A549 (cell line): ENCODE data around the gene MYLK2. TPM values are rescaled to one million over a fixed set of nuclear protein-coding genes. Genes with fewer than 3 reads are reported as not detected.

Experiments
- ATAC-seq, 2 experiments: fragments of 200-7000 bp in 1 of 2; fragments of >200 bp in 1 of 2; cut with Nextera tagmentation in 1 of 2; cut with Tn5 transposase in 1 of 2; 3 replicates each; pipeline versions ENCODE4 v1.8.0 to v1.9.1; 2018 to 2020; ENCODE audit warnings: mild to moderate bottlenecking in 1 of 2, moderate library complexity in 1 of 2
- CTCF ChIA-PET: fragments of 300-600 bp; sonication (Branson Sonifier 250); formaldehyde crosslinking; extraction: SDS; loops from one replicate; lab custom pipeline; 2021; ENCODE audit warnings: antibody characterized with exemption, inconsistent platforms; lab: Yijun Ruan, JAX
- POLR2A ChIA-PET: fragments of 350-600 bp; formaldehyde crosslinking; extraction: SDS; loops from one replicate; lab custom pipeline; 2021; ENCODE audit warnings: antibody characterized with exemption, inconsistent platforms; lab: Yijun Ruan, JAX
- DNase-seq, 2 experiments: peaks; one replicate each; pipeline versions ENCODE4 v3.0.0 to v3.0.0-alpha.2; 2011 to 2016; ENCODE audit warnings: low read depth in 1 of 2, low spot score in 1 of 2
- FAIRE-seq: peaks from 2 replicates; lab custom pipeline; 2011; peaks lifted over from hg19 to GRCh38; lab: Jason Lieb, UNC
- H3K27ac ChIP-seq, 2 experiments: fragments of >200 bp; sonication (Bioruptor Twin); formaldehyde crosslinking; 3 replicates each; pipeline ENCODE4 v1.5.1; 2016 to 2017
- H3K4me1 ChIP-seq: fragments of >200 bp; sonication (Bioruptor Twin); formaldehyde crosslinking; 3 replicates; pipeline ENCODE4 v1.6.1; 2016
- H3K4me2 ChIP-seq: fragments of >200 bp; sonication (Bioruptor Twin); formaldehyde crosslinking; 3 replicates; pipeline ENCODE4 v1.6.1; 2016
- H3K4me3 ChIP-seq: fragments of >200 bp; sonication (Bioruptor Twin); formaldehyde crosslinking; 3 replicates; pipeline ENCODE4 v1.5.1; 2016
- H3K9me3 ChIP-seq: fragments of >200 bp; sonication (Bioruptor Twin); formaldehyde crosslinking; 3 replicates; pipeline ENCODE4 v1.6.1; 2016
- ATOH8 ChIP-seq: fragments of 250-450 bp; sonication (Bioruptor Pico); IDR thresholded peaks from 2 replicates; pipeline ENCODE4 v1.5.0; 2020; ENCODE audit warnings: low read depth, mild to moderate bottlenecking, moderate library complexity
- EHF ChIP-seq: fragments of 250-450 bp; sonication (Bioruptor Pico); IDR thresholded peaks from 2 replicates; pipeline ENCODE4 v1.5.0; 2020; ENCODE audit warnings: mild to moderate bottlenecking
- EP300 ChIP-seq, 2 experiments: fragments of >200 bp; sonication (Bioruptor Twin); formaldehyde crosslinking; IDR thresholded peaks; 2 replicates in 1 of 2; 3 replicates in 1 of 2; pipeline ENCODE4 v1.6.1; 2016 to 2017
- FOSL2 ChIP-seq, 2 experiments: fragments of 450-650 bp in 1 of 2; fragments of >200 bp in 1 of 2; sonication (Bioruptor Twin) in 1 of 2; formaldehyde crosslinking; IDR thresholded peaks; 2 replicates each; pipeline versions ENCODE4 v1.5.0 to v1.6.1; 2016 to 2020; ENCODE audit warnings: mild to moderate bottlenecking in 1 of 2, moderate library complexity in 1 of 2
- JUN ChIP-seq, 2 experiments: fragments of >200 bp; sonication (Bioruptor Twin); formaldehyde crosslinking; IDR thresholded peaks; 2 replicates in 1 of 2; 3 replicates in 1 of 2; pipeline ENCODE4 v1.6.1; 2016 to 2017
- JUNB ChIP-seq: fragments of >200 bp; sonication (Bioruptor Twin); formaldehyde crosslinking; IDR thresholded peaks from 2 replicates; pipeline ENCODE4 v1.6.1; 2016
- KDM1A ChIP-seq: fragments of 200-600 bp; sonication (generic); IDR thresholded peaks from 2 replicates; pipeline ENCODE4 v1.6.1; 2016; ENCODE audit warnings: low read depth, mild to moderate bottlenecking
- NPAS2 ChIP-seq: fragments of 250-450 bp; sonication (Bioruptor Pico); IDR thresholded peaks from 2 replicates; pipeline ENCODE4 v1.8.0; 2022; ENCODE audit warnings: mild to moderate bottlenecking, moderate library complexity, borderline replicate concordance
- PHF8 ChIP-seq: fragments of 200-600 bp; sonication (generic); IDR thresholded peaks from 2 replicates; pipeline ENCODE4 v1.6.1; 2016; ENCODE audit warnings: low read depth, mild to moderate bottlenecking, antibody characterized with exemption, moderate library complexity, borderline replicate concordance
- POLR2AphosphoS2 ChIP-seq: conservative IDR thresholded peaks from 2 replicates; pipeline ENCODE4 v1.6.1; 2012; ENCODE audit warnings: low read length, improper control_type of control experiment, inconsistent platforms
- RCOR1 ChIP-seq: fragments of 150-350 bp; IDR thresholded peaks from 2 replicates; pipeline ENCODE4 v1.6.1; 2014; ENCODE audit warnings: antibody characterized with exemption, low read length, low read depth
- REST ChIP-seq: fragments of 200-600 bp; sonication (generic); IDR thresholded peaks from 2 replicates; pipeline ENCODE4 v1.6.1; 2016; ENCODE audit warnings: antibody characterized with exemption, mild to moderate bottlenecking, moderate library complexity
- RFX5 ChIP-seq: fragments of 450-650 bp; IDR thresholded peaks from 2 replicates; pipeline ENCODE4 v1.7.1; 2014; ENCODE audit warnings: antibody characterized with exemption, mild to moderate bottlenecking, moderate library complexity
- RNF2 ChIP-seq: fragments of 200-600 bp; sonication (generic); IDR thresholded peaks from 2 replicates; pipeline ENCODE4 v1.6.1; 2016; ENCODE audit warnings: low read depth, mild to moderate bottlenecking, antibody characterized with exemption, moderate library complexity, borderline replicate concordance
- SREBF2 ChIP-seq: fragments of 450-650 bp; IDR thresholded peaks from 2 replicates; pipeline ENCODE4 v1.6.1; 2014; ENCODE audit warnings: mild to moderate bottlenecking, moderate library complexity
- USF2 ChIP-seq: fragments of 450-650 bp; IDR thresholded peaks from 2 replicates; pipeline ENCODE4 v1.6.1; 2014; ENCODE audit warnings: antibody characterized with exemption
- ZFP36 ChIP-seq: fragments of 450-650 bp; IDR thresholded peaks from 2 replicates; pipeline ENCODE4 v1.6.1; 2014; ENCODE audit warnings: borderline replicate concordance; ENCODE audit not compliant: partially characterized antibody
- ZSCAN20 ChIP-seq: fragments of 250-450 bp; sonication (Bioruptor Pico); IDR thresholded peaks from 2 replicates; pipeline ENCODE4 v1.8.0; 2022; ENCODE audit warnings: mild to moderate bottlenecking, moderate library complexity
- WGBS: methylation state at CpG from one replicate; pipeline ENCODE4 v1.1.6; 2017; ENCODE audit errors: missing lambda C conversion rate; 5-methylcytosine and 5-hydroxymethylcytosine counted together
- polyA plus RNA-seq, 4 experiments: library from polyadenylated mRNA; depleted of rRNA in 3 of 4; stranded (reverse); fragments of >200 nt; fragmentation: RNase III in 1 of 4; extraction: RNeasy Plus Mini Kit Qiagen cat#74134 plus additional on column Dnase treatment in 1 of 4; gene quantifications; 2 replicates in 3 of 4; 3 replicates in 1 of 4; pipeline ENCODE4 v1.2.3, GENCODE V29; 2011 to 2017
- TF ChIP-seq, protein P1 (sequence below): fragments of >200 bp; sonication (Bioruptor Twin); formaldehyde crosslinking; IDR thresholded peaks from 3 replicates; pipeline ENCODE4 v1.5.1; 2016

Gene MYLK2
- polyA plus RNA-seq, 2 of the 4 experiments (the other 2 are of a cell fraction) = 0.09 to 0.36 TPM

DNA sequence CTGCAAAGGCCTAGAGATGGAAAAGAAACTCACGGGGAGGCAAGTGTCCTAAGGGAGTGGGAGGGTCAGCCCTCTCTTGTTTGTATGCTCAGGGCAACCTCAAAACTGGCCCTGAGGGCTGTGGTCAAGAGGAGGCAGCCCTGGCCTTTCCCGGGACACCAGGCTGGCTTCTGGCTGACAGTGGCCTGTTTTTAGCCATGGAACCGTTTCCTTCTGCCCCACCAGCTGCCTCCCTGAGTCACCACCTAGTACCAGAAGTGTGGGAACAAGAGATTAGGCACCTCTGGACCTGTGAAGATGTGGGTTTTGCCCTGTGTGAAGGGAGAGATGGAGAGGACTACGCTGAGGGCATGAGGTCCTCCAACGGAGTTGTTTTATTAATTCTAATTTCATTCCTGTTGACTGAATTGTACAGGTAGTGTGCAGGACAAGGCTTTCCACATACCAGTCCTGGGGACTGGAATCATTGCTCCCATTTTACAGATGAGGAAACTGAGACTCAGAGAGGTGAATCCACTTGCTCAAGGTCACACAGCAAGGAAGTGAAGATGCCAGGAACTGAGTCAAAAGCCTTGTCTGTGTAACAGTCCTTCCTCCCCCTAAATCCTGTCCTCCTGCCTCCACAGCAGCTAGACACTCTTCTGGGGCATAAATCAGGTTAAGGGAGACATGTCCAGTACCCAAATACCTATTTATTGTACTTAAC lies 20.8 kb downstream of the MYLK2 start (continued):
- TF ChIP-seq RFX5 (no peak), PHF8 (no peak), EHF (CRISPR knock-in tag) (no peak)

DNA sequence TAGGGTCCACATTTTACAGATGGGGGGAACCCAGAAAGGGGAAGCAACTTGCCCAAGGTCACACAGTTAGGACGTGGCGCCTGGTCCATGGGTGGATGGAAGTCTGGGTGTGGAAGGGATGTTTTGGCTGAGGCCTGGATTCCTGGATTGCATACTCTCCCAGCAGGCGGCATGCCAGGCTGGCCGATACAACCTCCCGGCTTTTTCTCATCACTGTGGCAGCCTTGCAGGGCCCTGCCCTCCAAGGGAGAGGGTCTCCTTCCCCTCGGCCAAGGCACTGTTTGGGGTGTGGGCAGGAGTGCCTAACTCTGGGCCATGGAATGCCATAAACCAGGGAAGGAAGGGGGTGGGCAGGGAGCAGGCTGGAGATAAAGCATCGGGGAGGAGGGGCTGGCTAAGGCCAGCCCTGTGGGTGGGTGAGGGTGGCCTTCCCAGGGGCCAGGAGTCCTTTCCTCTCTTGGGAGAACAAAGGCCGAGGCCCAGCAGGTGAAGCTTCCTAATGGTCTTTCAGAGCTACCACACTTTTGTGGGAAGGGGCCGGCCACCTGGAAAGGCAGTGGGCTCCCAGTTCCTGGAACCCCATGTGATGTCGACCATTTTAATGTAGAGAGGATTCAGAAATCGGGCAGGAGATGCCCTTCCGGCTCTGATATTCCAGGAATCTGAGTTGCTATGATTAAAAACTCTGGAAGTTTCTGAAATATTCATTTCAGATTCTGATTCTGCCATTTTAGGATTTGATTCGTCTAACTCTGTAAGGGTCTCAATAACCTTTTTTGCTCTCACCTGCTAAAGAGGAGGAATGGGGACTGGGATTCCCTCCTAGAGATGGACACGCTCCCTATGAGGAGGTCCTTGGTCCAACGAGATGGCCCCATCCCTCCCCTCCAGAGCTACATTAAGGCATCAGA lies 22.0 kb downstream of the MYLK2 start:
- no peaks in the 10 kb centered on the region for H3K9me3 ChIP-seq
- peak overlapping the region; percentile 71 for H3K4me2 ChIP-seq
- peaks cover 96% of the 10 kb centered on the region for H3K4me1 ChIP-seq
- H3K27ac ChIP-seq = peak overlapping the region; percentile 85 to 86
- no peak for TF ChIP-seq KDM1A
- no peak for TF ChIP-seq SREBF2
- no peak for TF ChIP-seq REST
- TF ChIP-seq RNF2 = no peak
- no peak for TF ChIP-seq NPAS2
- FAIRE-seq (no peak), ATAC-seq (0 out of 6 replicates have a peak, but pooled peaks of 1 of the 2 experiments have one; percentile 4), DNase-seq (no peak)
- H3K4me3 ChIP-seq = no peak overlapping the region
- CTCF ChIA-PET = interaction anchor here (1.0 to 14.7 kb wide), 8 partner anchors 8 to 191 kb away, joined by 3 to 145 read pairs (median 3); partner anchors contain the start of genes MYLK2 and PDRG1
- 82% methylated on average over 15 of the region's 15 CpGs for WGBS
- POLR2A ChIA-PET = no interaction called here

- DNase-seq (peak in 1 of 2 experiments; percentile 79), FAIRE-seq (no peak), ATAC-seq (peak; percentile 47 to 68)
- H3K27ac ChIP-seq = peak overlapping the region; percentile 85 to 86
- TF ChIP-seq FOSL2 (IDR thresholded peaks at IDR 0.05) = no peak
- peak; percentile 20; the same call in 1 of the 2 replicates for TF ChIP-seq FOSL2 (CRISPR knock-in tag; IDR thresholded peaks at IDR 0.05)
- TF ChIP-seq, protein P1, sequence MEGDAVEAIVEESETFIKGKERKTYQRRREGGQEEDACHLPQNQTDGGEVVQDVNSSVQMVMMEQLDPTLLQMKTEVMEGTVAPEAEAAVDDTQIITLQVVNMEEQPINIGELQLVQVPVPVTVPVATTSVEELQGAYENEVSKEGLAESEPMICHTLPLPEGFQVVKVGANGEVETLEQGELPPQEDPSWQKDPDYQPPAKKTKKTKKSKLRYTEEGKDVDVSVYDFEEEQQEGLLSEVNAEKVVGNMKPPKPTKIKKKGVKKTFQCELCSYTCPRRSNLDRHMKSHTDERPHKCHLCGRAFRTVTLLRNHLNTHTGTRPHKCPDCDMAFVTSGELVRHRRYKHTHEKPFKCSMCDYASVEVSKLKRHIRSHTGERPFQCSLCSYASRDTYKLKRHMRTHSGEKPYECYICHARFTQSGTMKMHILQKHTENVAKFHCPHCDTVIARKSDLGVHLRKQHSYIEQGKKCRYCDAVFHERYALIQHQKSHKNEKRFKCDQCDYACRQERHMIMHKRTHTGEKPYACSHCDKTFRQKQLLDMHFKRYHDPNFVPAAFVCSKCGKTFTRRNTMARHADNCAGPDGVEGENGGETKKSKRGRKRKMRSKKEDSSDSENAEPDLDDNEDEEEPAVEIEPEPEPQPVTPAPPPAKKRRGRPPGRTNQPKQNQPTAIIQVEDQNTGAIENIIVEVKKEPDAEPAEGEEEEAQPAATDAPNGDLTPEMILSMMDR = no peak
- peak in 1 of 2 experiments; percentile 48; a peak in 2 of 5 replicates for TF ChIP-seq JUN (IDR thresholded peaks at IDR 0.05)
- 0 out of 2 replicates have a peak, but pooled peaks have one; percentile 25 for TF ChIP-seq USF2
- TF ChIP-seq ZSCAN20 (CRISPR knock-in tag) = no peak
- no peak for TF ChIP-seq RCOR1
- peak in 1 of 2 experiments; percentile 50; a peak in 1 of 5 replicates for TF ChIP-seq EP300 (IDR thresholded peaks at IDR 0.05)
- TF ChIP-seq RFX5 = no peak
- TF ChIP-seq JUNB = peak; percentile 26; the same call in 1 of the 2 replicates
- no peak for TF ChIP-seq ZFP36
- TF ChIP-seq ATOH8 = no peak
- no peak for TF ChIP-seq POLR2AphosphoS2
- 17% methylated on average over 6 of the region's 8 CpGs for WGBS
- ChIA-PET CTCF (interaction anchor here (1.2 to 14.7 kb wide), 6 partner anchors 9 to 190 kb away, joined by 3 to 145 read pairs (median 14); partner anchors contain the start of gene MYLK2), POLR2A (no interaction called here)
- H3K4me1 ChIP-seq = peaks cover 91% of the 10 kb centered on the region
- peak overlapping the region; percentile 71 for H3K4me2 ChIP-seq
- H3K4me3 ChIP-seq = no peak overlapping the region
- no peaks in the 10 kb centered on the region for H3K9me3 ChIP-seq
Measured at GRCh38 chr20:31841928-31842327, 22.8 kb downstream of the MYLK2 start.
